UCSD-AML1 (cell line): ENCODE measurements around the gene NTRK1.
A peak's percentile ranks its signal among the peaks of the same experiment; 100 is the strongest.

Experiments
- DNase-seq: peaks from one replicate; lab custom pipeline; 2025; ENCODE audit not compliant: unreplicated experiment; lab: John Stamatoyannopoulos, UW

NTRK1 gene

GRCh38 chr1:156854634-156855033 lies 6.0 kb upstream of the NTRK1 start:
- no peak for DNase-seq

- no peak for DNase-seq
Measured at GRCh38 chr1:156856282-156856785, 4.3 kb upstream of the NTRK1 start.

- DNase-seq = no peak
Measured at GRCh38 chr1:156857532-156857931, 3.1 kb upstream of the NTRK1 start.

GRCh38 chr1:156858555-156858956 lies 2.1 kb upstream of the NTRK1 start:
- no peak for DNase-seq

GRCh38 chr1:156858959-156859522 lies 1.6 kb upstream of the NTRK1 start, which contains the start of gene INSRR:
TSS of gene INSRR (minus strand) at chr1:156859117. CDS start at chr1:156858621, 496 bp downstream.
- no peak for DNase-seq

- no peak for DNase-seq
Measured at GRCh38 chr1:156859523-156860112, 1.0 kb upstream of the NTRK1 start.

GRCh38 chr1:156860113-156860627 lies 495 bp upstream of the NTRK1 start:
- peak; percentile 73 for DNase-seq

GRCh38 chr1:156862584-156862983 lies 1.9 kb downstream of the NTRK1 start:
- DNase-seq = no peak

GRCh38 chr1:156862997-156863599 lies 2.4 kb downstream of the NTRK1 start:
- DNase-seq = no peak

GRCh38 chr1:156863631-156864030 lies 3.0 kb downstream of the NTRK1 start:
- DNase-seq = no peak

GRCh38 chr1:156864796-156865195 lies 4.1 kb downstream of the NTRK1 start:
- peak; percentile 30 for DNase-seq

- DNase-seq = no peak
Measured at GRCh38 chr1:156865258-156865657, 4.6 kb downstream of the NTRK1 start.

- DNase-seq = no peak
Measured at GRCh38 chr1:156865865-156866248, 5.2 kb downstream of the NTRK1 start.

GRCh38 chr1:156866249-156866909 lies 5.7 kb downstream of the NTRK1 start:
- DNase-seq = peak; percentile 91

- no peak for DNase-seq
Measured at GRCh38 chr1:156868341-156868740, 7.7 kb downstream of the NTRK1 start.

GRCh38 chr1:156869455-156869854 lies 8.8 kb downstream of the NTRK1 start:
- no peak for DNase-seq

- no peak for DNase-seq
Measured at GRCh38 chr1:156873659-156874058, 13.0 kb downstream of the NTRK1 start.

GRCh38 chr1:156874142-156874541 lies 13.5 kb downstream of the NTRK1 start:
- no peak for DNase-seq

GRCh38 chr1:156874572-156875340 lies 14.1 kb downstream of the NTRK1 start:
- no peak for DNase-seq

- no peak for DNase-seq
Measured at GRCh38 chr1:156875341-156875615, 14.6 kb downstream of the NTRK1 start.

- no peak for DNase-seq
Measured at GRCh38 chr1:156876281-156876680, 15.6 kb downstream of the NTRK1 start.
